ENCODE data around the gene ARHGAP6.
"Not testable (repeated sequence)": the region's sequence is repeated elsewhere in the genome, so short reads cannot be mapped to it uniquely, and the experiment has no call there.

The ARHGAP6 gene

GRCh38 chrX:11647138-11647537, 18.6 kb downstream of the ARHGAP6 start:
- no peak for DNase-seq (ENCODE audit: low read depth in 2 of 2, low spot score in 1 of 2)

GRCh38 chrX:11641349-11642065, 24.2 kb downstream of the ARHGAP6 start:
- DNase-seq (ENCODE audit: low read depth in 2 of 2, low spot score in 1 of 2) = no peak

GRCh38 chrX:11640089-11640488, 25.6 kb downstream of the ARHGAP6 start:
- no peak for DNase-seq (ENCODE audit: low read depth in 2 of 2, low spot score in 1 of 2)

GRCh38 chrX:11632732-11633131, 33.0 kb downstream of the ARHGAP6 start:
- no peak for DNase-seq (ENCODE audit: low read depth in 2 of 2, low spot score in 1 of 2)

GRCh38 chrX:11629593-11630211, 36.0 kb downstream of the ARHGAP6 start:
- DNase-seq (ENCODE audit: low read depth in 2 of 2, low spot score in 1 of 2) = no peak

- DNase-seq (ENCODE audit: low read depth in 2 of 2, low spot score in 1 of 2) = no peak
Observed at GRCh38 chrX:11628399-11628798, 37.3 kb downstream of the ARHGAP6 start.

GRCh38 chrX:11626351-11626750, 39.4 kb downstream of the ARHGAP6 start:
- no peak for DNase-seq (ENCODE audit: low read depth in 2 of 2, low spot score in 1 of 2)

- DNase-seq (ENCODE audit: low read depth in 2 of 2, low spot score in 1 of 2) = no peak
Observed at GRCh38 chrX:11619441-11619840, 46.3 kb downstream of the ARHGAP6 start.

GRCh38 chrX:11614253-11614652, 51.5 kb downstream of the ARHGAP6 start:
- DNase-seq (ENCODE audit: low read depth in 2 of 2, low spot score in 1 of 2) = not testable (repeated sequence)

GRCh38 chrX:11611965-11612364, 53.8 kb downstream of the ARHGAP6 start:
- DNase-seq (ENCODE audit: low read depth in 2 of 2, low spot score in 1 of 2) = no peak

GRCh38 chrX:11611161-11611560, 54.6 kb downstream of the ARHGAP6 start:
- DNase-seq (ENCODE audit: low read depth in 2 of 2, low spot score in 1 of 2) = no peak

GRCh38 chrX:11609109-11609508, 56.6 kb downstream of the ARHGAP6 start:
- no peak for DNase-seq (ENCODE audit: low read depth in 2 of 2, low spot score in 1 of 2)

- DNase-seq (ENCODE audit: low read depth in 2 of 2, low spot score in 1 of 2) = no peak
Observed at GRCh38 chrX:11606408-11606807, 59.3 kb downstream of the ARHGAP6 start.

GRCh38 chrX:11600578-11600977, 65.1 kb downstream of the ARHGAP6 start:
- DNase-seq (ENCODE audit: low read depth in 2 of 2, low spot score in 1 of 2) = no peak

- DNase-seq (ENCODE audit: low read depth in 2 of 2, low spot score in 1 of 2) = no peak
Observed at GRCh38 chrX:11597479-11597878, 68.2 kb downstream of the ARHGAP6 start.

- DNase-seq (ENCODE audit: low read depth in 2 of 2, low spot score in 1 of 2) = no peak
Observed at GRCh38 chrX:11591723-11592346, 73.9 kb downstream of the ARHGAP6 start.

GRCh38 chrX:11589641-11590040, 76.1 kb downstream of the ARHGAP6 start:
- DNase-seq (ENCODE audit: low read depth in 2 of 2, low spot score in 1 of 2) = no peak

GRCh38 chrX:11588097-11588496, 77.6 kb downstream of the ARHGAP6 start:
- DNase-seq (ENCODE audit: low read depth in 2 of 2, low spot score in 1 of 2) = no peak

GRCh38 chrX:11585174-11585573, 80.5 kb downstream of the ARHGAP6 start:
- DNase-seq (ENCODE audit: low read depth in 2 of 2, low spot score in 1 of 2) = no peak

GRCh38 chrX:11580789-11581188, 84.9 kb downstream of the ARHGAP6 start:
- no peak for DNase-seq (ENCODE audit: low read depth in 2 of 2, low spot score in 1 of 2)

- no peak for DNase-seq (ENCODE audit: low read depth in 2 of 2, low spot score in 1 of 2)
Observed at GRCh38 chrX:11579636-11580600, 85.8 kb downstream of the ARHGAP6 start.

Data from stimulated activated CD8-positive, alpha-beta memory T cell treated with anti-CD3 and anti-CD28 coated beads, Interleukin-4, amount 100 ng/mL, for 4 hours (primary cell).